D721Med (cell line): ENCODE data around the gene TBC1D4.

Source experiments
- DNase-seq: peaks from one replicate; pipeline ENCODE4 v3.0.0; 2011; ENCODE audit warnings: low spot score; ENCODE audit not compliant: insufficient read length
- FAIRE-seq: peaks from 2 replicates; lab custom pipeline; 2011; peaks lifted over from hg19 to GRCh38; lab: Jason Lieb, UNC
- TF ChIP-seq, protein P1 (sequence below): IDR thresholded peaks from 2 replicates; pipeline ENCODE4 v1.5.1; 2012; ENCODE audit warnings: mild to moderate bottlenecking, control low read depth; ENCODE audit not compliant: insufficient read depth; ENCODE audit errors: missing control alignments

TBC1D4 gene

DNA sequence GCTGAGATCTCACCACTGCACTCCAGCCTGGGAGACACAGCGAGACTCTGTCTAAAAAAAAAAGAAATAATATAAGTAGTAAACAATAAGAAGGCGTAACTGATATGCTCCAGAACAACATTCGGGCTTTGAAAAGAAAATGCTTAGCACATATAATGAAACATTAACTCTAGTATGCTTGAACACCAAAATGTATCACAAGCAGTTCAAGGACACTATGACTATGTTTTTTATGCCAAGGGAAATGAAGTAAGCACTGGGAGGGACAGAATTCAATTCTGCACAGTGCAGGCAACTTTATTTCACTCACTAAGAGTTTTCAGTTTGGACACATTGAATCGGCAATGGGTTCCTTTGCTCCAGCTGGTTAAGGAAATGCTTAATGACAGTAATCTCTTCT, 178.7 kb downstream of the TBC1D4 start:
- TF ChIP-seq, protein P1, sequence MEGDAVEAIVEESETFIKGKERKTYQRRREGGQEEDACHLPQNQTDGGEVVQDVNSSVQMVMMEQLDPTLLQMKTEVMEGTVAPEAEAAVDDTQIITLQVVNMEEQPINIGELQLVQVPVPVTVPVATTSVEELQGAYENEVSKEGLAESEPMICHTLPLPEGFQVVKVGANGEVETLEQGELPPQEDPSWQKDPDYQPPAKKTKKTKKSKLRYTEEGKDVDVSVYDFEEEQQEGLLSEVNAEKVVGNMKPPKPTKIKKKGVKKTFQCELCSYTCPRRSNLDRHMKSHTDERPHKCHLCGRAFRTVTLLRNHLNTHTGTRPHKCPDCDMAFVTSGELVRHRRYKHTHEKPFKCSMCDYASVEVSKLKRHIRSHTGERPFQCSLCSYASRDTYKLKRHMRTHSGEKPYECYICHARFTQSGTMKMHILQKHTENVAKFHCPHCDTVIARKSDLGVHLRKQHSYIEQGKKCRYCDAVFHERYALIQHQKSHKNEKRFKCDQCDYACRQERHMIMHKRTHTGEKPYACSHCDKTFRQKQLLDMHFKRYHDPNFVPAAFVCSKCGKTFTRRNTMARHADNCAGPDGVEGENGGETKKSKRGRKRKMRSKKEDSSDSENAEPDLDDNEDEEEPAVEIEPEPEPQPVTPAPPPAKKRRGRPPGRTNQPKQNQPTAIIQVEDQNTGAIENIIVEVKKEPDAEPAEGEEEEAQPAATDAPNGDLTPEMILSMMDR = no peak
- DNase-seq (no peak), FAIRE-seq (no peak)

DNA sequence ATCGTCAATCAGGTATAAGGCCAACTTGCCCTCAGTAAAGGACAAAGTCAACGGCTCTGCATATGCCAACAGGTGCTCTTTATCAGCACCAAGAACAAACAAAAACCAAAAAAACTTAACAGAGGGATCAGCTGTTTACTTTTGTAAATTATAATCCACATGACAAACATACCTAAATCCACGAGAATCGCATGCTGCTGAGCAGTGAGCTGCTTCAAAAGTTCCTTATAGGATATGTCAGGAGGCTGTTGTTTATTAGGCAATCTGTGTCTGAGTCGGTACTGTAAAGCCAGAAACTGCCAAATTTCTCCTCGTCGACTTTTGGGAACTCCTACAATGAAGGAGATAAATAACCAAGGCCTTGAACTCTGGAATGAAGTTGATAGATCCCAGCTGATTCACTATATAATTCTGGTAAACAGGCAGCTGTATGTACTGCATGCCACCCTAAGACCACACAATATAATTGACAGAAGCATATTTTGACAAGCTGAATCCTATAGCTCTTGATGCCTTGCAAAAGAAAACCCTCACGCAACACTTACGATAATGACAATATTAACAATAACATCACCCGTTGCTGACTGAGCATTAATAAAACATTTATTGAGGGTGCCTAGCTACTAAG, 179.8 kb downstream of the TBC1D4 start:
- DNase-seq (no peak), FAIRE-seq (no peak)
- TF ChIP-seq, protein P1 = no peak

DNA sequence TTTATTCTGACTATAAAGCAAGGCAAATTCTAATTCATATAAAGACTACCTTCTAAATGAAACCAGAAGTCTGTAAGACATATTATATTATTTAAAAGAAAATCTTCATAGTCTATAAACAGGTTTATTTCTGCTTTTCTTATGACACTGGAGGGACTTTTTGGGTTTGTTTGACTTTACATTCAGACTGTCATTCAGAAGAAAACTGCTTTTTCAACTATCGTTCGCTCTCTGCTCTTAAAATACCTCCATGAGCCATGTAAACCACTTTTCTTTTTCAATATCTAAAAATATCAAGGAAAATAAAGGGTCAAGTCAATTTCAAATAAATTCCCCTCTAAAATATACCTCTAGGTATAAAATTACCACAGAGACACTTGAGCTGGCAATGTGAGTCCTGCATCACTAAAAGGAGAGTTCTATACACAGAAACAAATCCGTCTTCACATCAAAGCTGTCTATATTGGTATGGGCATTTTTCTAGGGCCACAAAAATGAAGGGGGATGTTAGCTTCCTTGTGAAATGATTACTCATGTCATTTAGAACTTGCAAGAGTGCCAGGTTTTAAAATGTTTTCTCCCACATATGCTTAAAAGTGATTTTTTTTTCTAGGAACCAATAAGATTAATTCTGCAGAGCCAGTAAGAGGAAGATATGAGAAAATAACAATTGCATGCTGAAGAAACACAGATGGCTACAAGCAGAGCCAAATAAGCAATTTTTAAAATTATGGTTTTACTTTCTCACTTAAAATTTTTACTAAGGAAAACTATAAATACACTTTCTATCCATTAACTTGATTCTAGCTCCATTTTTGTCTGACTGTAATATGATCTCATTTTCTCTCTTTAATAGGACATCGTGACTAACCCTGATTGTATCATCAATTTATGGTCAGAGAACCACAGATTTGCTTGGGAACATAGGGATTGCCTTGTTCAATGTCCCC, 181.8 kb downstream of the TBC1D4 start:
- FAIRE-seq = no peak
- TF ChIP-seq, protein P1 = no peak

DNA sequence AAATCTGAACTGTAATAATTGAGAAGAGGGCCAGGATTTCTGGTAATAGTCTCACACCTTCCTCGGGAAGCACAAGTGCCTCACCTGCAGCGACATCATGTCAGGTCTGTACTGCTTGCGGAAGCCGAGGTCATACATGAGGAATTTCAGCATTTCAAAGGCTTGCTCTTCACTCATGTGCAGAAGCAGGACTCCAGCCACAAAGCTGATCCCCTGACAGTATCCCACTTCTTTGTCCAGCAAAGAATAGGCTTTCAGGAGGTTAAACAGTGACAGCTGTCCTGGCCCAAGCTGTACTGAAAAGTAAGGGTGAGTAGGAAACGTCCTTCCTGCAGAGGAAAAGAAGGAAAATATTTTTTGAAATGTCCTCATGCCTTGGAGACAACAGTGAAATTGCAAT, 182.7 kb downstream of the TBC1D4 start:
- no peak for FAIRE-seq
- TF ChIP-seq, protein P1 = no peak
- DNase-seq = no peak

More for the DNA sequence above, 181.8 kb downstream of the TBC1D4 start:
- no peak for DNase-seq

DNA sequence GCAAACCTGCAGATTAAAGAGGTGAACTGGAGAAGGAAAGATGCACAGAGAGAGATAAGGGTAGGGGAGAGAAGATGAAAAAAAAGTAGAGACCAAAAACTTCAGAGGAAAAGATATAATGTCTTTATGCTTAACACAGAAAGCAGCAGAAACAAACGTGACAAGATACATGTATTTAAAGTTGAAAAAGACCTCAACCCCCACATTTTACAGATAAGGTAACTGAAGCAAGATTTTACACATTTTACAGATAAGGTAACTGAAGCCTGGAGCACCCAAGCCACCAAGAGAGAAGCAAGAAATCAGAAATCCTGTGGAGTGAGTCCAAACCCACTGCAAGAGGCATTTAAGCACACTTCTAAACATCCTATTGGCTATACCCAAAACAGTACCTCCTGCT, 185.3 kb downstream of the TBC1D4 start:
- no peak for FAIRE-seq
- TF ChIP-seq, protein P1 = no peak

DNA sequence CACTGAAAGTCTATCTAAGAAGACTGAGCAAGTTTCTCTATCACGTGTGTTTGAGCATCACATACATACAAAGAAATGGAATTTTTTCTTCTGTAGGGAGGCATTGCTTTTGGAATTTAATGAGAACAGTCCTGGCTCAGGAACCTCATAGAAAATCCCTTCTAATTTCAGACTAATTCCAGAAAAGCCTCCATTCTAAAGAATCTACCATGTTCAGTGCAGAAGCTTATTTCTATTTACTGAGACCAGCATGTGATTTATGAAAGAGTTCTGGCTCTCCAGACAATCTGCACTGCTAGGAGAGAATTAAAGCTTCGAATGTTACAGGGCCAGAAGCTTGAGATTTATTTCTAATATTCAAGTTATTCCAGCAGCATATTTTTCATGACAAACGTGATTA, 186.8 kb downstream of the TBC1D4 start:
- no peak for DNase-seq
- TF ChIP-seq, protein P1 = no peak
- no peak for FAIRE-seq

More for the DNA sequence above, 185.3 kb downstream of the TBC1D4 start:
- DNase-seq = no peak

DNA sequence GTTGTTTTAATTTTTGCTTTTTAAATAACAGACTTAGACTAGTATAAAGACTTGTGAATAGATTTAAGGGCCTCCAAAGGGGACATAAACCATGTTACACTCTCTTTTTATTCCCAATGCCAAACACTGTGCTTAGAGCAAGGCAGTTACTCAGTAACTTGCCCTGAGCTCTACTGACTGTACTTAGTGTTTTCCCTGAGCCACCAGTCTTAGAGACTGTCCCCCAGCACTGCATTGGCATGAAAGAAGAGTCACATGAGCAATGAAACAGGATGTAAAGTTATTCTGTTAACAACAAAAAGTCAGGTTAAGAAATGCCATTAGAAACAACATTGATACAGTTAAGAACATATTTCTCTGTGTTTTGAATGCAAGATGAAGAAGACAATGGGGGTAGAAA, 187.9 kb downstream of the TBC1D4 start:
- TF ChIP-seq, protein P1 = no peak
- FAIRE-seq = no peak
- no peak for DNase-seq
